GM12878 (cell line): Measurements from ENCODE around the gene MPZL3. TPM values are rescaled to one million over a fixed set of nuclear protein-coding genes. Genes with fewer than 3 reads are reported as not detected.

Experiments used
- ATAC-seq: fragments of 200-7000 bp; cut with Tn5 transposase; 3 replicates; pipeline ENCODE4 v1.9.1; 2020; ENCODE audit warnings: mild to moderate bottlenecking, moderate library complexity
- BruUV-seq: library from RNA; stranded (reverse); fragments of 400-500 nt; replicated peaks from 2 replicates; lab custom pipeline; 2021; lab: Mats Ljungman, UMichigan
- CTCF ChIA-PET: fragments of 300-600 bp; sonication (Branson Sonifier 250); formaldehyde crosslinking; extraction: SDS; loops from one replicate; lab custom pipeline; 2021; ENCODE audit warnings: inconsistent platforms; lab: Yijun Ruan, JAX
- POLR2A ChIA-PET: fragments of 350-600 bp; formaldehyde crosslinking; extraction: SDS; loops from one replicate; lab custom pipeline; 2021; ENCODE audit warnings: inconsistent platforms; lab: Charles Lee
- RAD21 ChIA-PET: fragments of 300-600 bp; sonication (Branson Sonifier 250); formaldehyde crosslinking; loops from one replicate; lab custom pipeline; 2023; ENCODE audit warnings: antibody characterized with exemption; ENCODE audit not compliant: unreplicated experiment; lab: Charles Lee
- SMC1A ChIA-PET: fragments of 300-600 bp; sonication (Branson Sonifier 250); formaldehyde crosslinking; loops from one replicate; lab custom pipeline; 2023; ENCODE audit not compliant: unreplicated experiment, uncharacterized antibody; lab: Charles Lee
- DNase-seq: peaks from one replicate; pipeline ENCODE4 v3.0.0-alpha.2; 2011; ENCODE audit warnings: low read depth, low spot score
- FAIRE-seq: peaks from 3 replicates; lab custom pipeline; 2011; peaks lifted over from hg19 to GRCh38; lab: Jason Lieb, UNC
- H2AFZ ChIP-seq: 2 replicates; pipeline ENCODE4 v1.6.0; 2011; ENCODE audit warnings: low read depth, low read length, control low read depth; ENCODE audit not compliant: control insufficient read depth
- H3K27ac ChIP-seq: 2 replicates; pipeline ENCODE4 v1.5.1; 2011; ENCODE audit warnings: control low read depth; ENCODE audit not compliant: control insufficient read depth, insufficient read depth
- H3K27me3 ChIP-seq, 2 experiments: replicated peaks in 1 of 2; 2 replicates each; pipeline versions ENCODE4 v1.6.0 to v1.6.1; 2011; ENCODE audit warnings: low read length in 1 of 2; ENCODE audit not compliant: control insufficient read depth in 2 of 2, insufficient read depth in 2 of 2
- H3K36me3 ChIP-seq, 2 experiments: 2 replicates each; pipeline ENCODE4 v1.5.1; 2011; ENCODE audit warnings: low read length in 1 of 2; ENCODE audit not compliant: control insufficient read depth in 2 of 2, insufficient read depth in 2 of 2
- H3K4me1 ChIP-seq: 2 replicates; pipeline ENCODE4 v1.6.1; 2011; ENCODE audit warnings: mild to moderate bottlenecking, low read length, moderate library complexity, mixed read lengths; ENCODE audit not compliant: control insufficient read depth, insufficient read depth
- H3K4me2 ChIP-seq: 2 replicates; pipeline ENCODE4 v1.6.0; 2011; ENCODE audit warnings: control low read depth; ENCODE audit not compliant: control insufficient read depth, insufficient read depth
- H3K4me3 ChIP-seq: fragments of 200-600 bp; sonication (generic); 2 replicates; pipeline ENCODE4 v1.5.1; 2016
- H3K79me2 ChIP-seq: 2 replicates; pipeline ENCODE4 v1.6.0; 2011; ENCODE audit warnings: low read length; ENCODE audit not compliant: control insufficient read depth, insufficient read depth
- H3K9ac ChIP-seq: 2 replicates; pipeline ENCODE4 v1.8.0; 2011; ENCODE audit warnings: low read length, control low read depth, mixed read lengths; ENCODE audit not compliant: control insufficient read depth, insufficient read depth
- H3K9me3 ChIP-seq: replicated peaks from 3 replicates; pipeline ENCODE4 v1.5.1; 2011; ENCODE audit warnings: mild to moderate bottlenecking, low read length; ENCODE audit not compliant: control insufficient read depth, insufficient read depth
- H4K20me1 ChIP-seq: 2 replicates; pipeline ENCODE4 v1.6.0; 2011; ENCODE audit not compliant: control insufficient read depth, insufficient read depth
- ASH2L ChIP-seq: fragments of 300-600, 200-600 bp; sonication (generic); IDR thresholded peaks from 2 replicates; pipeline ENCODE4 v1.6.1; 2017; ENCODE audit warnings: low read depth, mild to moderate bottlenecking, borderline replicate concordance
- EZH2 ChIP-seq: IDR thresholded peaks from 2 replicates; pipeline ENCODE4 v1.6.1; 2012; ENCODE audit warnings: low read depth, mild to moderate bottlenecking, control low read depth, inconsistent platforms, low read length, borderline replicate concordance; ENCODE audit not compliant: control insufficient read depth
- FOXK2 ChIP-seq: fragments of 450-650 bp; IDR thresholded peaks from 2 replicates; pipeline ENCODE4 v1.6.1; 2017; ENCODE audit warnings: mild to moderate bottlenecking, moderate library complexity
- IKZF2 ChIP-seq, 2 experiments: fragments of 450-650 bp; IDR thresholded peaks; 2 replicates each; pipeline ENCODE4 v1.6.1; 2017; ENCODE audit warnings: mild to moderate bottlenecking in 2 of 2, moderate library complexity in 2 of 2
- LARP7 ChIP-seq: fragments of 450-650 bp; IDR thresholded peaks from 2 replicates; pipeline ENCODE4 v1.6.1; 2017; ENCODE audit warnings: mild to moderate bottlenecking
- MEF2B ChIP-seq: fragments of 450-650 bp; IDR thresholded peaks from 2 replicates; pipeline ENCODE4 v1.6.1; 2018; ENCODE audit warnings: mild to moderate bottlenecking, moderate library complexity; ENCODE audit not compliant: partially characterized antibody, poor library complexity, severe bottlenecking
- NR2C1 ChIP-seq: fragments of 450-650 bp; IDR thresholded peaks from 2 replicates; pipeline ENCODE4 v1.6.1; 2017; ENCODE audit warnings: antibody characterized with exemption, mild to moderate bottlenecking, moderate library complexity
- NR2C2 ChIP-seq: IDR thresholded peaks from 2 replicates; pipeline ENCODE4 v1.6.1; 2011; ENCODE audit warnings: borderline replicate concordance, low read depth; ENCODE audit not compliant: control insufficient read depth, insufficient read length
- POLR2AphosphoS5 ChIP-seq: IDR thresholded peaks from 2 replicates; pipeline ENCODE4 v1.6.1; 2011; ENCODE audit warnings: mild to moderate bottlenecking, low read length, inconsistent platforms
- RAD21 ChIP-seq: IDR thresholded peaks from 2 replicates; pipeline ENCODE4 v1.6.1; 2011; ENCODE audit warnings: mild to moderate bottlenecking, low read depth, low read length, moderate library complexity; ENCODE audit not compliant: insufficient read depth
- RELA ChIP-seq: fragments of 450-650 bp; IDR thresholded peaks from 2 replicates; pipeline ENCODE4 v1.8.0; 2014; ENCODE audit warnings: borderline replicate concordance; ENCODE audit not compliant: partially characterized antibody
- SRF ChIP-seq, 2 experiments: IDR thresholded peaks; 2 replicates each; pipeline ENCODE4 v1.6.1; 2011; ENCODE audit warnings: low read depth in 2 of 2, low read length in 2 of 2, mild to moderate bottlenecking in 1 of 2, moderate library complexity in 1 of 2
- TBL1XR1 ChIP-seq: IDR thresholded peaks from 2 replicates; pipeline ENCODE4 v1.6.1; 2012; ENCODE audit warnings: low read depth, low read length, improper control_type of control experiment
- TCF12 ChIP-seq: IDR thresholded peaks from 2 replicates; pipeline ENCODE4 v1.6.1; 2011; ENCODE audit warnings: low read depth, mild to moderate bottlenecking, low read length
- ZBTB40 ChIP-seq: fragments of 450-650 bp; IDR thresholded peaks from 2 replicates; pipeline ENCODE4 v1.6.1; 2016; ENCODE audit warnings: mild to moderate bottlenecking, moderate library complexity, borderline replicate concordance
- ZSCAN29 ChIP-seq: fragments of 450-650 bp; IDR thresholded peaks from 2 replicates; pipeline ENCODE4 v1.6.1; 2017; ENCODE audit warnings: mild to moderate bottlenecking, moderate library complexity
- WGBS: methylation state at CpG from one replicate; pipeline ENCODE4 v1.1.6; 2016; ENCODE audit warnings: low lambda C conversion rate; ENCODE audit not compliant: insufficient replicate concordance, insufficient coverage; ENCODE audit errors: missing lambda C conversion rate; 5-methylcytosine and 5-hydroxymethylcytosine counted together
- in situ Hi-C: fragments of 300-500 bp; cut with MboI; formaldehyde crosslinking; loops from 9 replicates; pipeline ENCODE4 v1.14.3; 2018; ENCODE audit warnings: mixed read lengths
- intact Hi-C: fragments of 100-400 bp; cut with micrococcal nuclease; formaldehyde crosslinking; loops from one replicate; pipeline ENCODE4 v1.14.2; 2022; ENCODE audit not compliant: unreplicated experiment
- polyA plus RNA-seq, 11 experiments: library from polyadenylated mRNA; depleted of rRNA in 4 of 11; unstranded in 6 of 11; stranded (reverse) in 5 of 11; fragments of >200 nt; fragmentation: Nextera tagmentation in 4 of 11; fragmentation: Illumina TruSeq in 1 of 11; extraction: Ambion mirVana in 4 of 11; extraction: Trizol in 1 of 11; gene quantifications; 1 replicate in 1 of 11; 2 replicates in 10 of 11; pipeline versions ENCODE4 v1.2.1 to v1.2.3, GENCODE V29; 2011 to 2016; ENCODE audit warnings: inconsistent platforms in 2 of 11, missing spikeins in 2 of 11, low read depth in 1 of 11
- total RNA-seq, 4 experiments: library from RNA; depleted of rRNA in 3 of 4; stranded (reverse); fragments of >200 nt in 3 of 4; fragmentation: Illumina TruSeq in 1 of 4; extraction: Trizol in 1 of 4; gene quantifications; 2 replicates each; pipeline versions ENCODE4 v1.2.1 to v1.2.3, GENCODE V29; 2013 to 2021

The MPZL3 gene
- total and polyA plus RNA-seq, 10 of the 15 experiments (the other 5 are each of a cell fraction or from before 2014, with no cell fraction given), result 2.1 to 7.5 (median 6.2) TPM

GRCh38 chr11:118240999-118241763 is 11.0 kb downstream of the MPZL3 start (continued):
- no peak for TF ChIP-seq ASH2L

DNA sequence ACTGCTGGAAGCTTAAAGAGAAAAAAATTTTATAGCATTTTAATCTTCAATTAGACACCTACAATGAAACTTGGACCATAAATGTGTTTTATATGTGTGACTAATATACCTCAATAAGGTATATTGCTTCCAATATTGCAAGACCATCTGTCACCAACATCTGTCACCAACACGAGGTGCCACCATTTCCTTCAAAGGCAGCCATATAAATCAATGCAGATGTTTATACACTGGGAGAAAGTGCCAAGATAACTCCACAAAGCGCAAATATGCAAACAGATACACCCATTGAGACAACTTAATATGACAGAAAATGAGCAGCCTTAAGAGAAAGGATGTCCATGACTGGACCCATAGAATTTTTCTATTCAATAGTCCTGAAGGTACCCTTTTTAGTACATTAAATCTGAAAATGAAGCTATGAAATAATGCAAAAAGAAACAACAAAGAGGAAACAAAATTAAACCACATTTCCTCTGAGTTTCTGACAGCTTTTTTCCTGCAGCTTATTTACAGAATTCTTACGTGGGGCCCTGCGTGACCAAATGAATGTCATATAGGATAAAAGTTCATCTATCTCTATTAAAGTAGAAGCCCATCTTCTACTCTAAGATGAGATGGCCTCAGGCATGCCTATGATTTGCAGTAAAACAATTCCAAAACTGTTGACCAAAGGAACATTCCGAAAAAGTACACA is 12.5 kb downstream of the MPZL3 start:
- Histone ChIP-seq H3K36me3 (no peaks in the 10 kb centered on the region), H3K4me1 (peaks cover 12% of the 10 kb centered on the region), H3K9ac (no peak overlapping the region), H3K4me2 (no peak overlapping the region), H3K9me3 (no peaks in the 10 kb centered on the region), H2AFZ (no peak overlapping the region), H3K27ac (no peak overlapping the region), H3K27me3 (no peaks in the 10 kb centered on the region), H3K79me2 (no peaks in the 10 kb centered on the region), H4K20me1 (no peaks in the 10 kb centered on the region), H3K4me3 (no peak overlapping the region)
- SMC1A ChIA-PET, result interaction anchor here (0.6 to 4.8 kb wide), 13 partner anchors 10 to 120 kb away, joined by 3 to 54 read pairs (median 6); partner anchors contain the start of genes JAML and UBE4A
- WGBS, result 61% methylated on average over 5 of the region's 5 CpGs
- RAD21 ChIA-PET, result interaction anchor here (1.1 to 4.6 kb wide), 5 partner anchors 13 to 41 kb away, joined by 3 to 23 read pairs (median 8); partner anchors contain the start of gene JAML
- CTCF ChIA-PET, result interaction anchor here (0.9 to 2.3 kb wide), 11 partner anchors 13 to 140 kb away, joined by 3 to 15 read pairs (median 5); partner anchors contain the start of gene MPZL3
- no peak for ATAC-seq
- no TSS peak for BruUV-seq
- POLR2A ChIA-PET, result interaction anchor here (0.6 to 2.0 kb wide), 7 partner anchors 9 to 99 kb away, joined by 3 to 5 read pairs (median 4); partner anchors contain the start of genes JAML and MPZL3
- no peak for DNase-seq
- intact Hi-C loops (no loop called here), in situ Hi-C loops (no loop called here)
- FAIRE-seq, result no peak
- TF ChIP-seq ZSCAN29 (no peak), TBL1XR1 (no peak), SRF (IDR thresholded peaks at IDR 0.05; ENCODE audit: low read depth in 2 of 2, low read length in 2 of 2) (no peak), RAD21 (no peak), NR2C1 (no peak), EZH2 (no peak), ZBTB40 (no peak), FOXK2 (no peak), TCF12 (no peak), MEF2B (no peak), POLR2AphosphoS5 (no peak), RELA (no peak), LARP7 (no peak), IKZF2 (IDR thresholded peaks at IDR 0.05) (no peak), NR2C2 (no peak)
